GM12878 (cell line): ENCODE results near the gene MMP24. TPM values are rescaled to one million over a fixed set of nuclear protein-coding genes. Genes with fewer than 3 reads are reported as not detected.
A peak's percentile ranks its signal among the peaks of the same experiment; 100 is the strongest.

ENCODE experiments used
- ATAC-seq: fragments of 200-7000 bp; cut with Tn5 transposase; 3 replicates; pipeline ENCODE4 v1.9.1; 2020; ENCODE audit warnings: mild to moderate bottlenecking, moderate library complexity
- BruUV-seq: library from RNA; stranded (reverse); fragments of 400-500 nt; replicated peaks from 2 replicates; lab custom pipeline; 2021; lab: Mats Ljungman, UMichigan
- CTCF ChIA-PET: fragments of 300-600 bp; sonication (Branson Sonifier 250); formaldehyde crosslinking; extraction: SDS; loops from one replicate; lab custom pipeline; 2021; ENCODE audit warnings: inconsistent platforms; lab: Yijun Ruan, JAX
- POLR2A ChIA-PET: fragments of 350-600 bp; formaldehyde crosslinking; extraction: SDS; loops from one replicate; lab custom pipeline; 2021; ENCODE audit warnings: inconsistent platforms; lab: Charles Lee
- RAD21 ChIA-PET: fragments of 300-600 bp; sonication (Branson Sonifier 250); formaldehyde crosslinking; loops from one replicate; lab custom pipeline; 2023; ENCODE audit warnings: antibody characterized with exemption; ENCODE audit not compliant: unreplicated experiment; lab: Charles Lee
- SMC1A ChIA-PET: fragments of 300-600 bp; sonication (Branson Sonifier 250); formaldehyde crosslinking; loops from one replicate; lab custom pipeline; 2023; ENCODE audit not compliant: unreplicated experiment, uncharacterized antibody; lab: Charles Lee
- DNase-seq: peaks from one replicate; pipeline ENCODE4 v3.0.0-alpha.2; 2011; ENCODE audit warnings: low read depth, low spot score
- FAIRE-seq: peaks from 3 replicates; lab custom pipeline; 2011; peaks lifted over from hg19 to GRCh38; lab: Jason Lieb, UNC
- H2AFZ ChIP-seq: 2 replicates; pipeline ENCODE4 v1.6.0; 2011; ENCODE audit warnings: low read depth, low read length, control low read depth; ENCODE audit not compliant: control insufficient read depth
- H3K27ac ChIP-seq: 2 replicates; pipeline ENCODE4 v1.5.1; 2011; ENCODE audit warnings: control low read depth; ENCODE audit not compliant: control insufficient read depth, insufficient read depth
- H3K27me3 ChIP-seq, 2 experiments: replicated peaks in 1 of 2; 2 replicates each; pipeline versions ENCODE4 v1.6.0 to v1.6.1; 2011; ENCODE audit warnings: low read length in 1 of 2; ENCODE audit not compliant: control insufficient read depth in 2 of 2, insufficient read depth in 2 of 2
- H3K36me3 ChIP-seq, 2 experiments: 2 replicates each; pipeline ENCODE4 v1.5.1; 2011; ENCODE audit warnings: low read length in 1 of 2; ENCODE audit not compliant: control insufficient read depth in 2 of 2, insufficient read depth in 2 of 2
- H3K4me1 ChIP-seq: 2 replicates; pipeline ENCODE4 v1.6.1; 2011; ENCODE audit warnings: mild to moderate bottlenecking, low read length, moderate library complexity, mixed read lengths; ENCODE audit not compliant: control insufficient read depth, insufficient read depth
- H3K4me2 ChIP-seq: 2 replicates; pipeline ENCODE4 v1.6.0; 2011; ENCODE audit warnings: control low read depth; ENCODE audit not compliant: control insufficient read depth, insufficient read depth
- H3K4me3 ChIP-seq: fragments of 200-600 bp; sonication (generic); 2 replicates; pipeline ENCODE4 v1.5.1; 2016
- H3K79me2 ChIP-seq: 2 replicates; pipeline ENCODE4 v1.6.0; 2011; ENCODE audit warnings: low read length; ENCODE audit not compliant: control insufficient read depth, insufficient read depth
- H3K9ac ChIP-seq: 2 replicates; pipeline ENCODE4 v1.8.0; 2011; ENCODE audit warnings: low read length, control low read depth, mixed read lengths; ENCODE audit not compliant: control insufficient read depth, insufficient read depth
- H3K9me3 ChIP-seq: replicated peaks from 3 replicates; pipeline ENCODE4 v1.5.1; 2011; ENCODE audit warnings: mild to moderate bottlenecking, low read length; ENCODE audit not compliant: control insufficient read depth, insufficient read depth
- H4K20me1 ChIP-seq: 2 replicates; pipeline ENCODE4 v1.6.0; 2011; ENCODE audit not compliant: control insufficient read depth, insufficient read depth
- CBFB ChIP-seq: IDR thresholded peaks from 2 replicates; pipeline ENCODE4 v1.6.1; 2016; ENCODE audit warnings: antibody characterized with exemption, low read depth
- CHD2 ChIP-seq: IDR thresholded peaks from 2 replicates; pipeline ENCODE4 v1.6.1; 2011; ENCODE audit warnings: low read depth, low read length, improper control_type of control experiment, borderline replicate concordance
- ETV6 ChIP-seq, 2 experiments: fragments of 450-650 bp in 1 of 2; IDR thresholded peaks in 1 of 2; conservative IDR thresholded peaks in 1 of 2; 2 replicates each; pipeline ENCODE4 v1.6.1; 2014; ENCODE audit warnings: antibody characterized with exemption in 1 of 2, borderline replicate concordance in 1 of 2, low read depth in 1 of 2, mild to moderate bottlenecking in 1 of 2, moderate library complexity in 1 of 2
- GATAD2B ChIP-seq: fragments of 450-650 bp; conservative IDR thresholded peaks from 2 replicates; pipeline ENCODE4 v1.6.1; 2017; ENCODE audit warnings: low read depth, mild to moderate bottlenecking, moderate library complexity
- IKZF1 ChIP-seq: fragments of 450-650 bp; conservative IDR thresholded peaks from 2 replicates; pipeline ENCODE4 v1.6.1; 2017; ENCODE audit warnings: antibody characterized with exemption, mild to moderate bottlenecking
- MTA2 ChIP-seq: fragments of 450-650 bp; IDR thresholded peaks from 2 replicates; pipeline ENCODE4 v1.6.1; 2016; ENCODE audit warnings: low read depth, mild to moderate bottlenecking, moderate library complexity
- NFYB ChIP-seq: IDR thresholded peaks from 2 replicates; pipeline ENCODE4 v1.6.1; 2011; ENCODE audit warnings: low read depth, mild to moderate bottlenecking, low read length, improper control_type of control experiment, moderate library complexity; ENCODE audit not compliant: insufficient read depth
- NR2C1 ChIP-seq: fragments of 450-650 bp; IDR thresholded peaks from 2 replicates; pipeline ENCODE4 v1.6.1; 2017; ENCODE audit warnings: antibody characterized with exemption, mild to moderate bottlenecking, moderate library complexity
- NR2C2 ChIP-seq: IDR thresholded peaks from 2 replicates; pipeline ENCODE4 v1.6.1; 2011; ENCODE audit warnings: borderline replicate concordance, low read depth; ENCODE audit not compliant: control insufficient read depth, insufficient read length
- NR2F1 ChIP-seq: fragments of 450-650 bp; conservative IDR thresholded peaks from 2 replicates; pipeline ENCODE4 v1.6.1; 2017; ENCODE audit warnings: mild to moderate bottlenecking
- NRF1 ChIP-seq: conservative IDR thresholded peaks from 2 replicates; pipeline ENCODE4 v1.6.1; 2011; ENCODE audit warnings: mild to moderate bottlenecking, low read depth, low read length, improper control_type of control experiment
- POLR2AphosphoS5 ChIP-seq: IDR thresholded peaks from 2 replicates; pipeline ENCODE4 v1.6.1; 2011; ENCODE audit warnings: mild to moderate bottlenecking, low read length, inconsistent platforms
- RELA ChIP-seq: fragments of 450-650 bp; IDR thresholded peaks from 2 replicates; pipeline ENCODE4 v1.8.0; 2014; ENCODE audit warnings: borderline replicate concordance; ENCODE audit not compliant: partially characterized antibody
- SP1 ChIP-seq: IDR thresholded peaks from one replicate; pipeline ENCODE4 v1.6.1; 2011; ENCODE audit warnings: low read depth, low read length
- SREBF2 ChIP-seq: IDR thresholded peaks from 2 replicates; pipeline ENCODE4 v1.6.1; 2012; ENCODE audit warnings: mild to moderate bottlenecking, low read length
- ZNF217 ChIP-seq: fragments of 450-650 bp; IDR thresholded peaks from 2 replicates; pipeline ENCODE4 v1.6.1; 2017; ENCODE audit warnings: antibody characterized with exemption, mild to moderate bottlenecking
- ZNF24 ChIP-seq: fragments of 450-650 bp; IDR thresholded peaks from 2 replicates; pipeline ENCODE4 v1.6.1; 2017; ENCODE audit warnings: antibody characterized with exemption, mild to moderate bottlenecking
- WGBS: methylation state at CpG from one replicate; pipeline ENCODE4 v1.1.6; 2016; ENCODE audit warnings: low lambda C conversion rate; ENCODE audit not compliant: insufficient replicate concordance, insufficient coverage; ENCODE audit errors: missing lambda C conversion rate; 5-methylcytosine and 5-hydroxymethylcytosine counted together
- in situ Hi-C: fragments of 300-500 bp; cut with MboI; formaldehyde crosslinking; loops from 9 replicates; pipeline ENCODE4 v1.14.3; 2018; ENCODE audit warnings: mixed read lengths
- intact Hi-C: fragments of 100-400 bp; cut with micrococcal nuclease; formaldehyde crosslinking; loops from one replicate; pipeline ENCODE4 v1.14.2; 2022; ENCODE audit not compliant: unreplicated experiment
- polyA plus RNA-seq, 11 experiments: library from polyadenylated mRNA; depleted of rRNA in 4 of 11; unstranded in 6 of 11; stranded (reverse) in 5 of 11; fragments of >200 nt; fragmentation: Nextera tagmentation in 4 of 11; fragmentation: Illumina TruSeq in 1 of 11; extraction: Ambion mirVana in 4 of 11; extraction: Trizol in 1 of 11; gene quantifications; 1 replicate in 1 of 11; 2 replicates in 10 of 11; pipeline versions ENCODE4 v1.2.1 to v1.2.3, GENCODE V29; 2011 to 2016; ENCODE audit warnings: inconsistent platforms in 2 of 11, missing spikeins in 2 of 11, low read depth in 1 of 11
- total RNA-seq, 4 experiments: library from RNA; depleted of rRNA in 3 of 4; stranded (reverse); fragments of >200 nt in 3 of 4; fragmentation: Illumina TruSeq in 1 of 4; extraction: Trizol in 1 of 4; gene quantifications; 2 replicates each; pipeline versions ENCODE4 v1.2.1 to v1.2.3, GENCODE V29; 2013 to 2021
- TF ChIP-seq, protein P1 (sequence below): IDR thresholded peaks from 2 replicates; pipeline ENCODE4 v1.6.1; 2011; ENCODE audit warnings: mild to moderate bottlenecking, low read depth, low read length, moderate library complexity; ENCODE audit not compliant: insufficient replicate concordance
- TF ChIP-seq, protein P2 (sequence below): fragments of 150-350 bp; IDR thresholded peaks from 2 replicates; pipeline ENCODE4 v1.6.1; 2016; ENCODE audit warnings: low read depth, low read length

MMP24 gene
- total and polyA plus RNA-seq, 10 of the 15 experiments (the other 5 are each of a cell fraction or from before 2014, with no cell fraction given), result 0.01 to 0.11 (median 0.04) TPM; not detected in 5

DNA sequence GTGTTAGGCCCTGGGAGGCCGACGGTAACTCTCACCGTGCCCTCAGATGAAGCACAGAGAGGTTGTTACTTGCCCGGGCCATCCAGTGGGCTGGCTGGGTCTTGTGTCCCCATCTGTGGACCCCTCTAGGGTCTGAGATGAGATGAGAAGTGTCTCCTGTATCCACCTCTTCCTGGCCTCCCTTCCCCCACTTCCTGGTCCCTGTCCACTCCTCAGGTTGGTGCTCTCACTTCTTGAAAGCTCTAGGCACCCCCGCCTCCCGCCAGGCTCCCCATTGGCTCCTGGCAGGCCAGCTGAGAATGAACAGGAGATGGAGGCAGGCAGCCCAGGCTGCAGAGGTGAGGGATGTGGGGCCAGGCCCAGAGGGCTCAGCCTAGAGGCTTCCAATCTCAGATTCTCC lies 49.9 kb downstream of the MMP24 start:
- H3K27me3 ChIP-seq, result no peaks in the 10 kb centered on the region
- H3K4me1 ChIP-seq, result peaks cover 9% of the 10 kb centered on the region
- no peak for DNase-seq
- TF ChIP-seq NFYB, result no peak
- TF ChIP-seq ZNF24, result no peak
- TF ChIP-seq SREBF2, result no peak
- TF ChIP-seq, protein P1, sequence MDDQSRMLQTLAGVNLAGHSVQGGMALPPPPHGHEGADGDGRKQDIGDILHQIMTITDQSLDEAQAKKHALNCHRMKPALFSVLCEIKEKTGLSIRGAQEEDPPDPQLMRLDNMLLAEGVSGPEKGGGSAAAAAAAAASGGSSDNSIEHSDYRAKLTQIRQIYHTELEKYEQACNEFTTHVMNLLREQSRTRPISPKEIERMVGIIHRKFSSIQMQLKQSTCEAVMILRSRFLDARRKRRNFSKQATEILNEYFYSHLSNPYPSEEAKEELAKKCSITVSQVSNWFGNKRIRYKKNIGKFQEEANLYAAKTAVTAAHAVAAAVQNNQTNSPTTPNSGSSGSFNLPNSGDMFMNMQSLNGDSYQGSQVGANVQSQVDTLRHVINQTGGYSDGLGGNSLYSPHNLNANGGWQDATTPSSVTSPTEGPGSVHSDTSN, result no peak
- no peak for TF ChIP-seq CHD2
- no peak for TF ChIP-seq NRF1
- TF ChIP-seq IKZF1, result no peak
- TF ChIP-seq MTA2, result no peak
- TF ChIP-seq NR2C2, result no peak
- TF ChIP-seq, protein P2, sequence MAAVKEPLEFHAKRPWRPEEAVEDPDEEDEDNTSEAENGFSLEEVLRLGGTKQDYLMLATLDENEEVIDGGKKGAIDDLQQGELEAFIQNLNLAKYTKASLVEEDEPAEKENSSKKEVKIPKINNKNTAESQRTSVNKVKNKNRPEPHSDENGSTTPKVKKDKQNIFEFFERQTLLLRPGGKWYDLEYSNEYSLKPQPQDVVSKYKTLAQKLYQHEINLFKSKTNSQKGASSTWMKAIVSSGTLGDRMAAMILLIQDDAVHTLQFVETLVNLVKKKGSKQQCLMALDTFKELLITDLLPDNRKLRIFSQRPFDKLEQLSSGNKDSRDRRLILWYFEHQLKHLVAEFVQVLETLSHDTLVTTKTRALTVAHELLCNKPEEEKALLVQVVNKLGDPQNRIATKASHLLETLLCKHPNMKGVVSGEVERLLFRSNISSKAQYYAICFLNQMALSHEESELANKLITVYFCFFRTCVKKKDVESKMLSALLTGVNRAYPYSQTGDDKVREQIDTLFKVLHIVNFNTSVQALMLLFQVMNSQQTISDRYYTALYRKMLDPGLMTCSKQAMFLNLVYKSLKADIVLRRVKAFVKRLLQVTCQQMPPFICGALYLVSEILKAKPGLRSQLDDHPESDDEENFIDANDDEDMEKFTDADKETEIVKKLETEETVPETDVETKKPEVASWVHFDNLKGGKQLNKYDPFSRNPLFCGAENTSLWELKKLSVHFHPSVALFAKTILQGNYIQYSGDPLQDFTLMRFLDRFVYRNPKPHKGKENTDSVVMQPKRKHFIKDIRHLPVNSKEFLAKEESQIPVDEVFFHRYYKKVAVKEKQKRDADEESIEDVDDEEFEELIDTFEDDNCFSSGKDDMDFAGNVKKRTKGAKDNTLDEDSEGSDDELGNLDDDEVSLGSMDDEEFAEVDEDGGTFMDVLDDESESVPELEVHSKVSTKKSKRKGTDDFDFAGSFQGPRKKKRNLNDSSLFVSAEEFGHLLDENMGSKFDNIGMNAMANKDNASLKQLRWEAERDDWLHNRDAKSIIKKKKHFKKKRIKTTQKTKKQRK, result no peak
- no peak for TF ChIP-seq ETV6 (conservative IDR thresholded peaks at IDR 0.05 in 1 of 2, IDR thresholded peaks at IDR 0.05 in 1 of 2; ENCODE audit: borderline replicate concordance in 1 of 2, low read depth in 1 of 2)
- TF ChIP-seq RELA, result no peak
- TF ChIP-seq GATAD2B, result no peak
- no peak for TF ChIP-seq POLR2AphosphoS5
- TF ChIP-seq NR2C1, result no peak
- TF ChIP-seq SP1, result no peak
- TF ChIP-seq NR2F1, result no peak
- TF ChIP-seq CBFB, result no peak
- TF ChIP-seq ZNF217, result no peak
- H4K20me1 ChIP-seq, result peaks cover 6% of the 10 kb centered on the region; the same call in 1 of the 2 replicates
- ATAC-seq, result no peak
- in situ Hi-C loops (no loop called here), intact Hi-C loops (loop anchor here (5.0 kb wide), 1 partner anchor 449 kb away; the partner anchor contains the start of gene NCOA6)
- H3K4me3 ChIP-seq, result peak overlapping the region; percentile 93
- TSS peak; percentile 53 for BruUV-seq
- WGBS, result 99% methylated on average over 6 of the region's 6 CpGs
- peak overlapping the region; percentile 94 for H3K4me2 ChIP-seq
- peaks cover 11% of the 10 kb centered on the region for H3K79me2 ChIP-seq
- peak overlapping the region; percentile 70 for H3K27ac ChIP-seq
- ChIA-PET CTCF (interaction anchor here (1.0 to 2.0 kb wide), 3 partner anchors 11 to 132 kb away, joined by 4 to 5 read pairs (median 5); no protein-coding TSS in a partner anchor), POLR2A (no interaction called here), RAD21 (interaction anchor here (0.5 to 1.7 kb wide), 3 partner anchors 51 to 1029 kb away, joined by 3 to 6 read pairs (median 3); no protein-coding TSS in a partner anchor), SMC1A (interaction anchor here (1.0 kb wide), 1 partner anchor 130 kb away, joined by 3 read pairs; no protein-coding TSS in a partner anchor)
- H3K9ac ChIP-seq, result peak overlapping the region; percentile 72
- FAIRE-seq, result no peak
- peaks cover 11 to 25% of the 10 kb centered on the region in 2 experiments for H3K36me3 ChIP-seq
- no peaks in the 10 kb centered on the region for H3K9me3 ChIP-seq
- no peak overlapping the region for H2AFZ ChIP-seq
